Right lobe of liver (tissue), 4 donors: Measurements from ENCODE around the gene SPTBN5.

ENCODE experiments used
- CTCF ChIP-seq, 4 donors: fragments of 200-600 bp in 3 of 4; fragments of 450-650 bp in 1 of 4; IDR thresholded peaks; one replicate each; pipeline versions ENCODE4 v1.5.1 to v1.8.0; 2016 to 2022; ENCODE audit warnings: antibody characterized with exemption in 4 of 4, mild to moderate bottlenecking in 2 of 4
- POLR2A ChIP-seq: fragments of 450-650 bp; IDR thresholded peaks from one replicate; pipeline ENCODE4 v1.6.1; 2017; ENCODE audit warnings: antibody characterized with exemption, mild to moderate bottlenecking
- donor health status: DM: no; HTN: no; CAD: no.
- donor health status: DM: no; HTN: no; CAD: no.
- donor health status: DM: no; HTN: yes; CAD: no.

DNA sequence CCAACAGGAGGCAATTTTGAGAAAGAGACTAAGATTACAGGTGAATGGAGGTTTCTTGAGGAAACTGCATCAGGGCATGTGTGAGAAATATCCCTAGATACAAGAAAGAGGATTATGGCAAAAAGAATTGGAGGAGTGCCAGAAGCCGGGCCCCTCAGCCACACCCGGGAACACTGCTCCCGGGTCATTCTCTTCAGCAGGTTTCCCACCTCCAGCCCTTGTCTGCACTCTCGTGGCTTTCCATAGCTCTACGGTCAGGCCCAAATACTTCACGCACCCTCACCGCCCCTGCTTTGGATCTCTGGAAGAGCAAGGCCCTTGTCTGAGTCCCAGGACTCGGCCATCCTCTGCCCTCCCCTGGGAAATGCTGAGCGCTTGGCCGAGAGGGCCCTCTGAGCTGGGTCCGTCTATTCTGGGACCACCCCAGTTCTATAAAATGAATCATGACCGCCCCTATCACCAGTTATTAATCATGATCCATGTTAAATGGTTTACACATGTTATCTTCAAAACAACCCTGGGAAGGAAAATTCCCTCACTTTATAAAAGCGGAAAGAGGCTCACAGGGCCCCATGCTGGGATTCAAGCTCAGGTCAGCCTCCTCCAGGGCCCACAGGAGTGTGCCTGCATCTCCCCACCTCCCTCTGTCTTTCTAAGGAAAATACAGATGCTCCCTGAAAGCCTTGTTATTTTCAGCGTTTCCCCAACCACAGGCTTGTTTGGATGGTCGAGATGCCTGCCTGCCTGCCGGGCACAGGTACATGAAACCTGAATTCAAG, 38.8 kb upstream of the SPTBN5 start:
- TF ChIP-seq CTCF (IDR thresholded peaks at IDR 0.05), result no peak
- TF ChIP-seq POLR2A, result no peak
